Measurements from ENCODE around the gene PSMC3.

The PSMC3 gene

GRCh38 chr11:47377571-47378009, 48.6 kb downstream of the PSMC3 start:
- no CpG with 5 or more reads among the region's 5 CpGs for WGBS, 2 donors (ENCODE audit: extremely low coverage in 2 of 2, insufficient read length in 2 of 2, insufficient replicate concordance in 1 of 2)
- Histone ChIP-seq H3K36me3 (replicated peaks in 1 of 2; ENCODE audit: control insufficient read depth in 2 of 2, insufficient read depth in 2 of 2, low read length in 2 of 2) (no peaks in the 10 kb centered on the region), H4K8ac (ENCODE audit: low read depth, low read length) (no peak overlapping the region), H3K4me1 (ENCODE audit: control insufficient read depth in 2 of 2, insufficient read depth in 1 of 2, low read depth in 1 of 2, low read length in 2 of 2) (peaks cover 0 to 4% of the 10 kb centered on the region in 2 donors), H3K9ac (ENCODE audit: low read depth, low read length, poor library complexity) (no peak overlapping the region), H3K23ac (ENCODE audit: low read depth, low read length, poor library complexity) (no peak overlapping the region), H3K18ac (ENCODE audit: low read length) (peak overlapping the region; percentile 36), H2AFZ (ENCODE audit: low read length) (peak overlapping the region; percentile 87), H2BK5ac (ENCODE audit: low read length) (no peak overlapping the region), H2AK5ac (ENCODE audit: low read depth, low read length) (peak overlapping the region; percentile 54), H2BK12ac (ENCODE audit: low read length) (no peak overlapping the region), H4K91ac (ENCODE audit: low read depth, low read length, poor library complexity) (no peak overlapping the region), H3K9me3 (replicated peaks in 1 of 2; ENCODE audit: control insufficient read depth in 2 of 2, insufficient read depth in 1 of 2, low read depth in 1 of 2, low read length in 2 of 2) (no peaks in the 10 kb centered on the region), H3K27ac (replicated peaks; ENCODE audit: low read length) (no peak overlapping the region), H3K4ac (ENCODE audit: low read length) (no peak overlapping the region), H2BK15ac (ENCODE audit: low read length) (peak overlapping the region; percentile 52), H3K14ac (ENCODE audit: low read length) (no peak overlapping the region), H3K27me3 (ENCODE audit: control insufficient read depth in 3 of 3, insufficient read depth in 3 of 3, low read depth in 1 of 3, low read length in 3 of 3) (no peaks in the 10 kb centered on the region), H3K79me1 (ENCODE audit: low read depth, low read length) (no peaks in the 10 kb centered on the region), H3K4me3 (ENCODE audit: low read length in 2 of 2) (no peak overlapping the region), H2BK120ac (ENCODE audit: low read depth, low read length) (no peak overlapping the region), H3K4me2 (ENCODE audit: insufficient read depth, low read length, poor library complexity, severe bottlenecking) (no peak overlapping the region)
- no peak for DNase-seq (ENCODE audit: low spot score)

- WGBS, 2 donors (ENCODE audit: extremely low coverage in 2 of 2, insufficient read length in 2 of 2, insufficient replicate concordance in 1 of 2): no CpG with 5 or more reads among the region's 14 CpGs
- no peak for DNase-seq (ENCODE audit: low spot score)
- Histone ChIP-seq H2BK12ac (ENCODE audit: low read length) (no peak overlapping the region), H3K4me3 (ENCODE audit: low read length in 2 of 2) (no peak overlapping the region), H2AK5ac (ENCODE audit: low read depth, low read length) (peak overlapping the region; percentile 85), H3K4me1 (ENCODE audit: control insufficient read depth in 2 of 2, insufficient read depth in 1 of 2, low read depth in 1 of 2, low read length in 2 of 2) (peaks cover 0 to 4% of the 10 kb centered on the region in 2 donors), H3K4ac (ENCODE audit: low read length) (no peak overlapping the region), H3K9ac (ENCODE audit: low read depth, low read length, poor library complexity) (no peak overlapping the region), H3K27me3 (ENCODE audit: control insufficient read depth in 3 of 3, insufficient read depth in 3 of 3, low read depth in 1 of 3, low read length in 3 of 3) (no peaks in the 10 kb centered on the region), H3K9me3 (replicated peaks in 1 of 2; ENCODE audit: control insufficient read depth in 2 of 2, insufficient read depth in 1 of 2, low read depth in 1 of 2, low read length in 2 of 2) (no peaks in the 10 kb centered on the region), H3K79me1 (ENCODE audit: low read depth, low read length) (no peaks in the 10 kb centered on the region), H3K18ac (ENCODE audit: low read length) (peak overlapping the region; percentile 65), H3K23ac (ENCODE audit: low read depth, low read length, poor library complexity) (peak overlapping the region; percentile 44), H2BK15ac (ENCODE audit: low read length) (peak overlapping the region; percentile 84), H2AFZ (ENCODE audit: low read length) (peak overlapping the region; percentile 66), H3K4me2 (ENCODE audit: insufficient read depth, low read length, poor library complexity, severe bottlenecking) (no peak overlapping the region), H4K8ac (ENCODE audit: low read depth, low read length) (no peak overlapping the region), H3K27ac (replicated peaks; ENCODE audit: low read length) (no peak overlapping the region), H3K14ac (ENCODE audit: low read length) (no peak overlapping the region), H3K36me3 (replicated peaks in 1 of 2; ENCODE audit: control insufficient read depth in 2 of 2, insufficient read depth in 2 of 2, low read length in 2 of 2) (no peaks in the 10 kb centered on the region), H4K91ac (ENCODE audit: low read depth, low read length, poor library complexity) (peak overlapping the region; percentile 7), H2BK120ac (ENCODE audit: low read depth, low read length) (no peak overlapping the region), H2BK5ac (ENCODE audit: low read length) (peak overlapping the region; percentile 31)
These were observed 49.5 kb downstream of the PSMC3 start for GRCh38 chr11:47376525-47377371.

- WGBS, 2 donors (ENCODE audit: extremely low coverage in 2 of 2, insufficient read length in 2 of 2, insufficient replicate concordance in 1 of 2): no CpG with 5 or more reads among the region's 8 CpGs
- Histone ChIP-seq H3K4me3 (ENCODE audit: low read length in 2 of 2) (peak overlapping the region in 1 of 2 donors; percentile 2), H2AK5ac (ENCODE audit: low read depth, low read length) (peak overlapping the region; percentile 32), H2BK12ac (ENCODE audit: low read length) (no peak overlapping the region), H2BK15ac (ENCODE audit: low read length) (peak overlapping the region; percentile 45), H3K4ac (ENCODE audit: low read length) (no peak overlapping the region), H4K8ac (ENCODE audit: low read depth, low read length) (peak overlapping the region; percentile 86), H3K9me3 (replicated peaks in 1 of 2; ENCODE audit: control insufficient read depth in 2 of 2, insufficient read depth in 1 of 2, low read depth in 1 of 2, low read length in 2 of 2) (no peaks in the 10 kb centered on the region), H3K27me3 (ENCODE audit: control insufficient read depth in 3 of 3, insufficient read depth in 3 of 3, low read depth in 1 of 3, low read length in 3 of 3) (no peaks in the 10 kb centered on the region), H3K79me1 (ENCODE audit: low read depth, low read length) (no peaks in the 10 kb centered on the region), H2BK120ac (ENCODE audit: low read depth, low read length) (no peak overlapping the region), H3K36me3 (replicated peaks in 1 of 2; ENCODE audit: control insufficient read depth in 2 of 2, insufficient read depth in 2 of 2, low read length in 2 of 2) (no peaks in the 10 kb centered on the region), H3K14ac (ENCODE audit: low read length) (no peak overlapping the region), H2BK5ac (ENCODE audit: low read length) (peak overlapping the region; percentile 31), H4K91ac (ENCODE audit: low read depth, low read length, poor library complexity) (no peak overlapping the region), H3K4me1 (ENCODE audit: control insufficient read depth in 2 of 2, insufficient read depth in 1 of 2, low read depth in 1 of 2, low read length in 2 of 2) (peaks cover 0 to 4% of the 10 kb centered on the region in 2 donors), H3K27ac (replicated peaks; ENCODE audit: low read length) (no peak overlapping the region), H3K23ac (ENCODE audit: low read depth, low read length, poor library complexity) (peak overlapping the region; percentile 44), H3K18ac (ENCODE audit: low read length) (peak overlapping the region; percentile 59), H2AFZ (ENCODE audit: low read length) (peak overlapping the region; percentile 66), H3K4me2 (ENCODE audit: insufficient read depth, low read length, poor library complexity, severe bottlenecking) (no peak overlapping the region), H3K9ac (ENCODE audit: low read depth, low read length, poor library complexity) (no peak overlapping the region)
- no peak for DNase-seq (ENCODE audit: low spot score)
These were observed 50.1 kb downstream of the PSMC3 start for GRCh38 chr11:47376107-47376524.

GRCh38 chr11:47375546-47376085, 50.6 kb downstream of the PSMC3 start:
- no peak overlapping the region for H3K4ac ChIP-seq (ENCODE audit: low read length)
- H3K18ac ChIP-seq (ENCODE audit: low read length): peak overlapping the region; percentile 32
- H2BK12ac ChIP-seq (ENCODE audit: low read length): no peak overlapping the region
- H3K4me1 ChIP-seq (ENCODE audit: control insufficient read depth in 2 of 2, insufficient read depth in 1 of 2, low read depth in 1 of 2, low read length in 2 of 2): peaks cover 0 to 4% of the 10 kb centered on the region in 2 donors
- H2AFZ ChIP-seq (ENCODE audit: low read length): no peak overlapping the region
- no peak overlapping the region for H3K9ac ChIP-seq (ENCODE audit: low read depth, low read length, poor library complexity)
- no peak overlapping the region for H2BK5ac ChIP-seq (ENCODE audit: low read length)
- H3K4me2 ChIP-seq (ENCODE audit: insufficient read depth, low read length, poor library complexity, severe bottlenecking): no peak overlapping the region
- no peak overlapping the region for H3K4me3 ChIP-seq (ENCODE audit: low read length in 2 of 2)
- peak overlapping the region; percentile 45 for H2BK15ac ChIP-seq (ENCODE audit: low read length)
- no CpG with 5 or more reads among the region's 13 CpGs for WGBS, 2 donors (ENCODE audit: extremely low coverage in 2 of 2, insufficient read length in 2 of 2, insufficient replicate concordance in 1 of 2)
- H3K23ac ChIP-seq (ENCODE audit: low read depth, low read length, poor library complexity): peak overlapping the region; percentile 48
- H3K79me1 ChIP-seq (ENCODE audit: low read depth, low read length): no peaks in the 10 kb centered on the region
- H3K27me3 ChIP-seq (ENCODE audit: control insufficient read depth in 3 of 3, insufficient read depth in 3 of 3, low read depth in 1 of 3, low read length in 3 of 3): no peaks in the 10 kb centered on the region
- H4K91ac ChIP-seq (ENCODE audit: low read depth, low read length, poor library complexity): no peak overlapping the region
- no peak overlapping the region for H2BK120ac ChIP-seq (ENCODE audit: low read depth, low read length)
- no peak overlapping the region for H4K8ac ChIP-seq (ENCODE audit: low read depth, low read length)
- no peak overlapping the region for H3K27ac ChIP-seq (replicated peaks; ENCODE audit: low read length)
- no peak overlapping the region for H3K14ac ChIP-seq (ENCODE audit: low read length)
- DNase-seq (ENCODE audit: low spot score): no peak
- H2AK5ac ChIP-seq (ENCODE audit: low read depth, low read length): no peak overlapping the region
- no peaks in the 10 kb centered on the region for H3K9me3 ChIP-seq (replicated peaks in 1 of 2; ENCODE audit: control insufficient read depth in 2 of 2, insufficient read depth in 1 of 2, low read depth in 1 of 2, low read length in 2 of 2)
- H3K36me3 ChIP-seq (replicated peaks in 1 of 2; ENCODE audit: control insufficient read depth in 2 of 2, insufficient read depth in 2 of 2, low read length in 2 of 2): no peaks in the 10 kb centered on the region
